ENCODE data around the gene RPE. TPM values are rescaled to one million over a fixed set of nuclear protein-coding genes. Genes with fewer than 3 reads are reported as not detected.
A peak's percentile ranks its signal among the peaks of the same experiment; 100 is the strongest.

The RPE gene
- total and polyA plus RNA-seq, 4 donors = 12.3 to 50.1 (median 19.2) TPM

GRCh38 chr2:209976698-209977385, 25.6 kb upstream of the RPE start:
- Histone ChIP-seq H3K9me3 (ENCODE audit: control insufficient read depth in 4 of 4, low read length in 3 of 4) (no peaks in the 10 kb centered on the region), H3K4me3 (ENCODE audit: low read depth in 1 of 3, low read length in 3 of 3) (no peak overlapping the region), H3K4me1 (ENCODE audit: control insufficient read depth in 4 of 4, insufficient read depth in 4 of 4, low read length in 3 of 4) (no peaks in the 10 kb centered on the region), H3K9ac (ENCODE audit: low read depth in 1 of 2, low read length in 2 of 2) (no peak overlapping the region), H3K27me3 (ENCODE audit: control insufficient read depth in 4 of 4, insufficient read depth in 4 of 4, low read length in 3 of 4) (no peaks in the 10 kb centered on the region), H3K27ac (ENCODE audit: low read depth in 1 of 2, low read length in 2 of 2) (no peak overlapping the region), H3K36me3 (ENCODE audit: control insufficient read depth in 4 of 4, insufficient read depth in 3 of 4, low read depth in 1 of 4, low read length in 3 of 4) (no peaks in the 10 kb centered on the region)
- DNase-seq (ENCODE audit: low spot score) = no peak
- WGBS = 80% methylated on average over 9 of the region's 9 CpGs
- TF ChIP-seq RXRA (IDR thresholded peaks at IDR 0.05) (no peak), ZBTB33 (IDR thresholded peaks at IDR 0.05) (no peak), GABPA (IDR thresholded peaks at IDR 0.05 in 1 of 2, conservative IDR thresholded peaks at IDR 0.05 in 1 of 2) (no peak), FOXA2 (IDR thresholded peaks at IDR 0.05) (no peak), ATF3 (IDR thresholded peaks at IDR 0.05) (no peak), EGR1 (IDR thresholded peaks at IDR 0.05; ENCODE audit: low read depth in 2 of 2) (no peak), HNF4A (conservative IDR thresholded peaks at IDR 0.05) (no peak), MAX (IDR thresholded peaks at IDR 0.05) (no peak), NR2F2 (IDR thresholded peaks at IDR 0.05) (no peak), SP1 (IDR thresholded peaks at IDR 0.05) (no peak), RAD21 (IDR thresholded peaks at IDR 0.05) (no peak), TAF1 (conservative IDR thresholded peaks at IDR 0.05) (no peak), HNF4G (IDR thresholded peaks at IDR 0.05) (no peak)

- no peaks in the 10 kb centered on the region for H3K4me1 ChIP-seq (ENCODE audit: control insufficient read depth in 4 of 4, insufficient read depth in 4 of 4, low read length in 3 of 4)
- no peak overlapping the region for H3K9ac ChIP-seq (ENCODE audit: low read depth in 1 of 2, low read length in 2 of 2)
- H3K9me3 ChIP-seq (ENCODE audit: control insufficient read depth in 4 of 4, low read length in 3 of 4) = no peaks in the 10 kb centered on the region
- no peaks in the 10 kb centered on the region for H3K27me3 ChIP-seq (ENCODE audit: control insufficient read depth in 4 of 4, insufficient read depth in 4 of 4, low read length in 3 of 4)
- H3K27ac ChIP-seq (ENCODE audit: low read depth in 1 of 2, low read length in 2 of 2) = no peak overlapping the region
- no peak for DNase-seq (ENCODE audit: low spot score)
- WGBS = 95% methylated on average over 2 of the region's 2 CpGs
- H3K36me3 ChIP-seq (ENCODE audit: control insufficient read depth in 4 of 4, insufficient read depth in 3 of 4, low read depth in 1 of 4, low read length in 3 of 4) = no peaks in the 10 kb centered on the region
- TF ChIP-seq TAF1 (conservative IDR thresholded peaks at IDR 0.05) (no peak), JUND (IDR thresholded peaks at IDR 0.05) (no peak), RAD21 (IDR thresholded peaks at IDR 0.05) (peak; percentile 90 to 91), CTCF (IDR thresholded peaks at IDR 0.05; ENCODE audit: low read depth, low read length, missing input control) (peak; percentile 60)
- H3K4me3 ChIP-seq (ENCODE audit: low read depth in 1 of 3, low read length in 3 of 3) = no peak overlapping the region
These were observed 24.8 kb upstream of the RPE start for GRCh38 chr2:209977386-209978239.

All from liver (tissue), 9 donors.